SU-DHL-6 (cell line): ENCODE measurements around the gene PLEKHA5.

Experiments
- H2AFZ ChIP-seq: fragments of 200-600 bp; sonication (generic); 2 replicates; pipeline ENCODE4 v1.6.1; 2014; ENCODE audit warnings: low read depth, mild to moderate bottlenecking, moderate library complexity, mixed read lengths, antibody characterized with exemption, low read length; ENCODE audit not compliant: severe bottlenecking
- H3F3A ChIP-seq: fragments of 200-600 bp; shearing (Covaris generic); 2 replicates; pipeline ENCODE4 v1.6.0; 2016; ENCODE audit warnings: antibody characterized with exemption, mild to moderate bottlenecking; ENCODE audit not compliant: insufficient read depth
- H3K27ac ChIP-seq: fragments of 200-600 bp; sonication (generic); 2 replicates; pipeline ENCODE4 v1.5.1; 2016; ENCODE audit warnings: low read depth, mild to moderate bottlenecking, low read length, moderate library complexity, mixed read lengths
- H3K27me3 ChIP-seq: fragments of 200-600 bp; sonication (generic), shearing (Covaris generic); 2 replicates; pipeline ENCODE4 v1.6.0; 2014; ENCODE audit warnings: mild to moderate bottlenecking, low read length
- H3K36me3 ChIP-seq: fragments of 200-600 bp; sonication (generic); 2 replicates; pipeline ENCODE4 v1.6.1; 2014; ENCODE audit warnings: mild to moderate bottlenecking, low read length, mixed read lengths
- H3K4me2 ChIP-seq: fragments of 300-600, 200-600 bp; shearing (Covaris generic), sonication (generic); 2 replicates; pipeline ENCODE4 v1.6.0; 2014; ENCODE audit warnings: low read length, low read depth, mild to moderate bottlenecking; ENCODE audit not compliant: poor library complexity, severe bottlenecking
- H3K4me3 ChIP-seq: fragments of 200-600 bp; sonication (generic); 2 replicates; pipeline ENCODE4 v1.5.1; 2014; ENCODE audit warnings: antibody characterized with exemption, low read length, mild to moderate bottlenecking, mixed read lengths; ENCODE audit not compliant: insufficient read depth, poor library complexity, severe bottlenecking
- H3K79me2 ChIP-seq: fragments of 200-600 bp; sonication (generic); 2 replicates; pipeline ENCODE4 v1.6.1; 2014; ENCODE audit warnings: mild to moderate bottlenecking, low read length, moderate library complexity; ENCODE audit not compliant: insufficient read depth
- H3K9ac ChIP-seq: fragments of 200-600 bp; sonication (generic); 2 replicates; pipeline ENCODE4 v1.7.0; 2014; ENCODE audit warnings: mild to moderate bottlenecking, low read length
- H3K9me2 ChIP-seq: fragments of 200-600 bp; sonication (generic); replicated peaks from 2 replicates; pipeline ENCODE4 v1.6.1; 2014; ENCODE audit warnings: low read length; ENCODE audit not compliant: insufficient read depth
- H3K9me3 ChIP-seq: fragments of 200-600 bp; sonication (generic); 2 replicates; pipeline ENCODE4 v1.6.1; 2014; ENCODE audit warnings: low read length, mixed read lengths; ENCODE audit not compliant: insufficient read depth
- H4K20me1 ChIP-seq: fragments of 200-600 bp; sonication (generic); 2 replicates; pipeline ENCODE4 v1.6.1; 2014; ENCODE audit warnings: low read depth, mild to moderate bottlenecking, antibody characterized with exemption, low read length, moderate library complexity, mixed read lengths
- EZH2phosphoT487 ChIP-seq: fragments of 200-600 bp; sonication (generic), shearing (Covaris generic); conservative IDR thresholded peaks from 2 replicates; pipeline ENCODE4 v1.6.1; 2018; ENCODE audit warnings: mild to moderate bottlenecking, antibody characterized with exemption, low read length, moderate library complexity, mixed read lengths
- TF ChIP-seq, protein P1 (sequence below): fragments of 200-600 bp; sonication (generic); IDR thresholded peaks from one replicate; pipeline ENCODE4 v1.5.1; 2017; ENCODE audit warnings: antibody characterized with exemption, mild to moderate bottlenecking, low read length, moderate library complexity; ENCODE audit not compliant: insufficient read depth, poor library complexity, severe bottlenecking

Gene PLEKHA5

DNA sequence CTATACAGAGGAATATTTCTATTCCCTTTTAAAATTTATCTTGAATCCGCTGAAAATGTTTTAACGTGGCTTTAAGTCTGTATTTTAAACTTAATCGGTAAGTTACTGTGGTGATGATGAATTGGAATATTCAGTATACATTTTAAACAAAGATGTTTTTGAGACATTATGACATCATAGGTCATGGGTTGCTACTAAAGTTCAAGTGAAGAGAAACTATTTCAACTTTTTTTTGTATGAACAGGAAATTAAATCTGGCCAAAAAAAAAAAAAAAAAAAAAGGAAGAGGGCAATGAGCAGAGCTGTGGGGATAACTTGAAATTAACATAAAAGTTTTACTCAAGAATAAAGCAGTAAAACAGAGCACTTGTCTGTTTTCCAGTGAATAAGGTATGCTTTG lies 109.0 kb downstream of the PLEKHA5 start:
- Histone ChIP-seq H3K79me2 (no peaks in the 10 kb centered on the region), H2AFZ (no peak overlapping the region), H4K20me1 (no peaks in the 10 kb centered on the region), H3K27ac (no peak overlapping the region), H3K36me3 (no peaks in the 10 kb centered on the region), H3K27me3 (no peaks in the 10 kb centered on the region), H3K9me3 (no peaks in the 10 kb centered on the region), H3K4me3 (no peak overlapping the region), H3K9ac (no peak overlapping the region), H3F3A (no peaks in the 10 kb centered on the region), H3K4me2 (no peak overlapping the region), H3K9me2 (no peaks in the 10 kb centered on the region)
- TF ChIP-seq, protein P1, sequence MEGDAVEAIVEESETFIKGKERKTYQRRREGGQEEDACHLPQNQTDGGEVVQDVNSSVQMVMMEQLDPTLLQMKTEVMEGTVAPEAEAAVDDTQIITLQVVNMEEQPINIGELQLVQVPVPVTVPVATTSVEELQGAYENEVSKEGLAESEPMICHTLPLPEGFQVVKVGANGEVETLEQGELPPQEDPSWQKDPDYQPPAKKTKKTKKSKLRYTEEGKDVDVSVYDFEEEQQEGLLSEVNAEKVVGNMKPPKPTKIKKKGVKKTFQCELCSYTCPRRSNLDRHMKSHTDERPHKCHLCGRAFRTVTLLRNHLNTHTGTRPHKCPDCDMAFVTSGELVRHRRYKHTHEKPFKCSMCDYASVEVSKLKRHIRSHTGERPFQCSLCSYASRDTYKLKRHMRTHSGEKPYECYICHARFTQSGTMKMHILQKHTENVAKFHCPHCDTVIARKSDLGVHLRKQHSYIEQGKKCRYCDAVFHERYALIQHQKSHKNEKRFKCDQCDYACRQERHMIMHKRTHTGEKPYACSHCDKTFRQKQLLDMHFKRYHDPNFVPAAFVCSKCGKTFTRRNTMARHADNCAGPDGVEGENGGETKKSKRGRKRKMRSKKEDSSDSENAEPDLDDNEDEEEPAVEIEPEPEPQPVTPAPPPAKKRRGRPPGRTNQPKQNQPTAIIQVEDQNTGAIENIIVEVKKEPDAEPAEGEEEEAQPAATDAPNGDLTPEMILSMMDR = no peak
- no peak for TF ChIP-seq EZH2phosphoT487

GRCh38 chr12:19239102-19239501 lies 109.6 kb downstream of the PLEKHA5 start:
- Histone ChIP-seq H4K20me1 (no peaks in the 10 kb centered on the region), H3K79me2 (no peaks in the 10 kb centered on the region), H2AFZ (no peak overlapping the region), H3K27me3 (no peaks in the 10 kb centered on the region), H3K9ac (no peak overlapping the region), H3K9me2 (no peaks in the 10 kb centered on the region), H3K36me3 (no peaks in the 10 kb centered on the region), H3K27ac (no peak overlapping the region), H3K4me2 (no peak overlapping the region), H3K9me3 (no peaks in the 10 kb centered on the region), H3F3A (no peaks in the 10 kb centered on the region), H3K4me3 (no peak overlapping the region)
- TF ChIP-seq, protein P1 = no peak
- TF ChIP-seq EZH2phosphoT487 = no peak

DNA sequence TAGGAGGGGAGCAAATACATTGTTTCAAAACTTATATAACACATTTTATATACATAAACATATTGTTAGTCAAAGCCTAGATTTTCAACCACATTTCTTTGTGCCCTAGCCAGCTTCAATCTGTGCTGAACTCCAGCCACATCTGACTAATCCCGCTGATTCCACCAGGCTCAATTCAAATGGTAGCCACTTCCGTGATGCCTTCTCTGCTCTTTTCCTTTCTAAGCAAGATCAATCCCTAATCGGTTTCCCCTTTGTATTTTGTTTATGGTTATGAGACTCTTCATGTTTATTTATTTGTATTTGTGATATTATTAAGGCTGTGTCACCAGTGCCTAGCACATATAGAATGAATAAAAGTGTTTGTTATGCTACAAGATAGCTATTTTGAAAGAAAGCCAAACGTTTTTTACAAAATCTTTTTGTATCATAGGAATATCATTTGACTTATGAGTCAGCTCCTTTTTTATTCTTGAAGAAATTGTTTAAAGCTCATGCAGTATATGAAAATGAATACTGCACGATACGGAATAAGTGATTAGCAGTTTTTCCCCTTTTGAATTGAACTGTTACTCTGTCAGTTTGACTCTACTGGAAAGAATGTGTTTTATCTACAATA lies 110.2 kb downstream of the PLEKHA5 start:
- H3K4me3 ChIP-seq = no peak overlapping the region
- no peaks in the 10 kb centered on the region for H3K36me3 ChIP-seq
- H4K20me1 ChIP-seq = no peaks in the 10 kb centered on the region
- no peak overlapping the region for H3K4me2 ChIP-seq
- TF ChIP-seq EZH2phosphoT487 = no peak
- TF ChIP-seq, protein P1 = no peak
- H2AFZ ChIP-seq = no peak overlapping the region
- no peaks in the 10 kb centered on the region for H3F3A ChIP-seq
- H3K27me3 ChIP-seq = no peaks in the 10 kb centered on the region
- H3K9me3 ChIP-seq = no peaks in the 10 kb centered on the region
- H3K79me2 ChIP-seq = no peaks in the 10 kb centered on the region
- H3K9me2 ChIP-seq = no peaks in the 10 kb centered on the region
- H3K9ac ChIP-seq = no peak overlapping the region
- H3K27ac ChIP-seq = no peak overlapping the region
